CD4-positive, alpha-beta T cell treated with Interleukin-17A for 1 hour (primary cell): ENCODE data around the gene DCC.
"Not testable (repeated sequence)": the region's sequence is repeated elsewhere in the genome, so short reads cannot be mapped to it uniquely, and the experiment has no call there.

ENCODE experiments used
- DNase-seq: peaks from one replicate; pipeline ENCODE4 v3.0.0-alpha.2; 2020

Gene DCC

DNA sequence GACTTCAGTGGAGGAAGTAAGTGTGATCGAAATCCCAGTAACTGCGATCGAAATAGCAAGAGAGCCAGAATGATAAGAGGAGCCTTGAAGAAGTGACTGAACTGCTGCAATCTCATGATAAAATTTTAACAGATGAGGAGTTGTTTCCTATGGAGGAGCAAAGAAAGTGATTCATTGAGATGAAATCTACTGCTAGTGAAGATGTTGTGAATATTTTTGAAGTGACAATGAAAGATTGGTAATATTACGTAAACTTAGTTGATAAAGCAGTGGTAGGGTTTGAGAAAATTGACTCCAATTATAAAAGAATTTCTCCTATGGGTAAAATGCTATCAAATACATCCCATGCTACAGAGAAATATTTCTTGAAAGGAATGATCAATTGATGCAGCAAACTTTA, 1103.8 kb downstream of the DCC start:
- no peak for DNase-seq

GRCh38 chr18:53451902-53452301, 1111.9 kb downstream of the DCC start:
- no peak for DNase-seq

GRCh38 chr18:53457068-53457467, 1117.1 kb downstream of the DCC start:
- no peak for DNase-seq

DNA sequence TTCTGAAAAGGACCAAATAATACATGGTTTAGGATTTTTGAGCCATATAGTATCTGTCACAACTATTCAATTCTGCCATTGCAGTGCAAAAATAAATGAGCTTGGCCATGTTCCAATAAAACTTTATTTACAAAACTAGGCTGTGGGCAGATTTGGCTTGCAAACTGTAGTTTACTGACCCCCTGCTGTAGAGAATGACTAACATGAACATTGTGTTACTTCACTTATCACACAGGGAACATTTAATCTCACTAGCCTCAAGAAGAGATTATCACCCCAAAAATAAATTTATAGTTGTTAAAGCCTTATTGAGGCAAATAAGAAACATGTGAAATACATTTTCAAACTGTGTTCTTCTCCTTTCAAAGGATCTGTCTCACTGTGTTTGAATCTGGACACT, 1118.3 kb downstream of the DCC start:
- no peak for DNase-seq

DNA sequence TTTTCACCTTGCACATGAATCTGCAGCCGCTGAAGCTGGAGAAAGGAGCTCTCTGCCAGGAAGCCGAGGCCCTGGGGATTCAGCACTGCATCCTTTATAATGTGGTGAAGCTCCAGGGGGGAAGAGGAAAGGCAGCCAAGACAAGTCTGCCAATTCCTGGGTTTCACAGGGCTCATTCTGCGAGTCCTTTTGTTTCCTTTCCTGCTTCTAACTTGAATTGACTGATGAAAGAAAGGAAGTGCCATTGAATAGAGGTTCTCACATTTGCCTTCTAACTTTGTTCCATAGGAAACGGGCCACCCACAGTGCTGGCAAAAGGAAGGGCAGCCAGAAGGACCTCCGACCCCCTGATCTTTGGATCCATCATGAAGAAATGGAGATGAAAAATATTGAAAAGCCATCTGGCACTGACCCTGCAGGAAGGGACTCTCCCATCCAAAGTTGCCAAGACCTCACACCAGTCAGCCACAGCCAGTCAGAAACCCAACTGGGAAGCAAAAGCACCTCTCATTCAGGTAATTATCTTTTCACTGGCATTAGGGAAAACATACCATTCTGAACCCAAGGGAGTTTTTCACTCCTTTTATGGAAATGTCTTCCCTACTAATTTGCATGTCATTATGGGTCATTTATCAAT, 1119.1 kb downstream of the DCC start:
- DNase-seq: no peak

GRCh38 chr18:53467756-53468155, 1127.8 kb downstream of the DCC start:
- no peak for DNase-seq

DNA sequence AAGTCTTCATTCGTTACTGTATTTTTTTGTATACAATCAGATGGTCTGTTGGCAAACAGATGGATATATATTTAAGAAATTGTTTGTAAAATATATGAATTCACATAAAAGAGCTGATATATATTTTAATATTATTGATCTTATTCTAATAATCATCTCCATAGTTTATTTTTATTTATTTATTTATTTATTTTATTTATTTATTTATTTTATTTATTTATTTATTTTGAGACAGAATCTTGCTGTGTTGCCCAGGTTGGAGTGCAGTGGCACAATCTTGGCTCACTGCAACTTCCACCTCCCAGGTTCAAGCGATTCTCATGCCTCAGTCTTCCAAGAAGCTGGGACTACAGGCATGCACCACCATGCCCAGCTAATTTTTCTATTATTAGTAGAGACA, 1128.2 kb downstream of the DCC start:
- DNase-seq: not testable (repeated sequence)

- no peak for DNase-seq
These were observed 1132.5 kb downstream of the DCC start for GRCh38 chr18:53472546-53472945.

- no peak for DNase-seq
These were observed 1138.2 kb downstream of the DCC start for GRCh38 chr18:53478155-53478554.

GRCh38 chr18:53486296-53486695, 1146.3 kb downstream of the DCC start:
- DNase-seq: no peak

DNA sequence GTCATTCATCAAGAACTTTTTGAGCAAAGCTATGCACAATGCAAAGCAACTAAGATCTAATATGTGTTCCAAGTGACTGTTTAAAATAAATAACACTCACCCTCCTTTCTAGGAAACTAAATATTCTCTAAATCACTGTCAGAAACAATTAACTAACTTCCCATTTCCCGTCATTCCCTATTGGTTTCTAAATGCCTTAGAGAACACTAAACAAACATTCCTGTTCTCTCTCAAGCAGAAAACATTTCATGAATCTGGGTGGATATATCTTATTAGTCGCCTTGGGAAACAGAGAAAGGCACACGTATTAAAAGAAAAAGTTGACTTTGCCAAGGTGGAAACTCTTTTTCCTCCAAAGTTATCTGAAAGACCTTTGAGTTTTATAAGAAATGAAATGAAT, 1149.3 kb downstream of the DCC start:
- no peak for DNase-seq

DNA sequence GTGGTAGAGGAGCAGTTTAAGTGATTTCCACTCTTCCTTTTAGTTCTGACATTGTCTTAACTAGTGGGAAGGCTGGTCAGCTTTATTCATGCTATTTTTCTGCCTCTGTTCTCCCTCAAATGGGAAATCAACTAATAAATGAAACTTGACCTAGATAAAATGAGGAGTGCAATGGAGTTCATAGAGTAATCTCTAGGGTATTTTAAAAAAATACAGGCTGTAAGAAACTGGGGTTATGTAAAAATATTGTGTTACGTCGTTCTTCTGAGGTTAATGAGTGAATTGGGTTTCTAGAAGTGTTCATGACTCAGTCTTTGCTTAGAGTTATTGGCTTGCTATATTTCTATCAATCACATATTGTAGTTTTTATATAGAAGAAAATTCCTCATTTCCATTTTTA, 1150.0 kb downstream of the DCC start:
- no peak for DNase-seq

GRCh38 chr18:53496028-53496427, 1156.0 kb downstream of the DCC start:
- DNase-seq: no peak

- no peak for DNase-seq
These were observed 1164.0 kb downstream of the DCC start for GRCh38 chr18:53503914-53504441.

- no peak for DNase-seq
These were observed 1168.5 kb downstream of the DCC start for GRCh38 chr18:53508529-53508928.

- DNase-seq: no peak
These were observed 1169.9 kb downstream of the DCC start for GRCh38 chr18:53509886-53510285.

DNA sequence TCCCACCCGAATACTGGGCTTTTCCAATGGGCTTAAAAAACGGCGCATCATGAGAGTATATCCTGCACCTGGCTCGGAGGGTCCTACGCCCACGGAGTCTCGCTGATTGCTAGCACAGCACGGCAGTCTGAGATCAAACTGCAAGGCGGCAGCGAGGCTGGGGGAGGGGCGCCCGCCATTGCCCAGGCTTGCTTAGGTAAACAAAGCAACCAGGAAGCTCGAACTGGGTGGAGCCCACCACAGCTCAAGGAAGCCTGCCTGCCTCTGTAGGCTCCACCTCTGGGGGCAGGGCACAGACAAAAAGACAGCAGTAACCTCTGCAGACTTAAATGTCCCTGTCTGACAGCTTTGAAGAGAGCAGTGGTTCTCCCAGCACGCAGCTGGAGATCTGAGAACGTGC, 1171.7 kb downstream of the DCC start:
- not testable (repeated sequence) for DNase-seq

DNA sequence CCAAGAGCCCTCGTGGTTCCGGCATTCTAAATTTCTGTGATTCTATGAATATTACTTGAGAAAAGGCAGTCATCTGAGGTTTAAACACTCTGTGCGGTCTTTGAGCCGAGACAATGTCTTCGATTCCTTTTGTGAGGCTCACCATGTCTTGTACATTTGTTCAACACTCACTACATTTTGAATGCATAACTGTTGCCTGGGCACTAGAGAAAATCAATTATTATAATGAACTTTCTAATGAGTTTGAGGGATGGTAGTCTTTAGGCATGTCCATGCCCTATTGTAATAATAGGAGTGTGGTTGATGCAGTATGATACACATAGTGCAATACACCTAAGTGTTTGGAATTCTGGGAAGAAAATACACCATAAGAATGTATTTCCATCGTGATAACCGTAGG, 1181.1 kb downstream of the DCC start:
- DNase-seq: no peak

DNA sequence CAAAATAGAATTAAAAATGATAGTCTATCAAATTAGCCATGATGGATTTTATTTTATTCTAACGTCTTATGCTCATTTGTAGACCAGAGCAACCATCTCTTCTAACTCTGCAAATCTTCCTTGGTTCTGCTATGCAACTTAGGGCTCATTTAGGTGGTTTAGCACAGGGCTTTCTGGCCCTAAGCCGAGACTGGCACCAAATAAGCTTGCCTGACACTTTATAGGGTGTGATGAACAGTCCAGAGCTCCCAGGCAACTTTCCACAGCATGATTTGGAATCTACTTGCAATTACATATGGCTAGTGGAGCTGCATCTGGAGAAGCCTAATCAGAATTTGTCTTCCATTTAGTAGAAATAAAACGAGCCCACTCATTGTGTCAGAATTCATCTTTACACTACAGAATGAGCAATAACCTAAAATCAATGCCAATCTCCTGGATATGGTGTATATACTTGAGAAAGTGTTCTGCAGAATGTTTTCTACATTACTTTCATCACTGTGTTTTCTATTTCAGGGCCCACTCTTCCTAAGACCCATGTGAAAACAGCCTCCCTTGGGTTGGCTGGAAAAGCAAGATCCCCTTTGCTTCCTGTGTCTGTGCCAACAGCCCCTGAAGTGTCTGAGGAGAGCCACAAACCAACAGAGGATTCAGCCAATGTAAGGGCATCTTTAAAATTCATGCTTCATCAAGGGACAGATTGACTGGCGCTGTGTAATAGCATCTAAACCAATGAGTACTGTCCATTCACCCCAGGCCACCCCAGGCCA, 1186.3 kb downstream of the DCC start:
- DNase-seq: no peak

- DNase-seq: no peak
These were observed 1187.4 kb downstream of the DCC start for GRCh38 chr18:53527365-53527764.

GRCh38 chr18:53531187-53531586, 1191.2 kb downstream of the DCC start:
- no peak for DNase-seq

DNA sequence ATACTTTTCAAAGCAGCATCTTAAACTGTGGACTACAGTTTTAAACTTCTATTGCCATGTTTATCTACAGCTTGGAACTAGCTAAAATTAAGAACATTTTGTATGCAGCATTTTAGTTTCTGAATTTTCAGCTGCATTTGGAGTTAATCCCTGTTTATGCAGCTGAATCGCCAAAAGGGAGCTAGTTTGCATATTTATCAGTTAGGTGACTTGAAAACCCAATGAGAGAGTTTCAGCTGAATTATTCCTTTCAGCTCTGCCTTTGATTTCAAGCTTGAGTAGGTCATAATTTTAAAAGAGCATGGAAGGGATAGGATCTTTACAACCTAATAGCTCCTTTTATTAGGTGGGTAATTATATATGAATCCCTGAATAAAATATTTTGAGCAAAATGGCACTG, 1191.9 kb downstream of the DCC start:
- no peak for DNase-seq

- DNase-seq: no peak
These were observed 1194.2 kb downstream of the DCC start for GRCh38 chr18:53534203-53534602.

- DNase-seq: no peak
These were observed 1194.7 kb downstream of the DCC start for GRCh38 chr18:53534695-53535094.

DNA sequence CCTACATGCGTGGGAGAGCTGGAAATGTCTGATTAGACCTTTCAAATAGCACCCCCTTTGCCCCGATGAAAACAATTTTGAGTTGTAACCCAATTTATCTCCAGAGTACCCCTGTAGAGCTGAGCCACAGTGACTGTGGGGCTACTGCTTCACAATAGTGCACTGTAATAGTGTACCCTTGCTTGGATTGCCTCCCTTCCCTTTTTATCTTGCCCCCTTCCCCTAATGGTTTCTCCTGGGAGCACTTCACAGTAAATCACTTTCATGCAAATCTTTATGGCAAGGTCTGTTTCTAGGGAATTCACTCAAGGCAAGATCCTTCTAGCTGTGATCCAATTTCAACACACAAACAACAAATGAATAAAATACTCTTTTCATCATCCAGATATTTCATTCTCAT, 1196.9 kb downstream of the DCC start:
- no peak for DNase-seq
